Mucosa of descending colon (tissue), 3 donors: ENCODE data around the gene LDHA. TPM values are rescaled to one million over a fixed set of nuclear protein-coding genes. Genes with fewer than 3 reads are reported as not detected.

Source experiments
- ATAC-seq: fragments of 200-7000 bp; cut with Tn5 transposase; one replicate; pipeline ENCODE4 v1.9.1; 2020; ENCODE audit warnings: mild to moderate bottlenecking, moderate library complexity
- DNase-seq, 3 donors: peaks; one replicate each; pipeline ENCODE4 v3.0.0-alpha.2; 2020
- H3K36me3 ChIP-seq: fragments of 200-600 bp; one replicate; pipeline ENCODE4 v1.8.0; 2021; ENCODE audit warnings: low read depth, mild to moderate bottlenecking
- H3K4me1 ChIP-seq: fragments of 200-600 bp; one replicate; pipeline ENCODE4 v1.8.0; 2021; ENCODE audit warnings: low read depth, mild to moderate bottlenecking
- H3K4me3 ChIP-seq: fragments of 200-600 bp; one replicate; pipeline ENCODE4 v1.8.0; 2021; ENCODE audit warnings: mild to moderate bottlenecking
- H3K9me3 ChIP-seq: fragments of 200-600 bp; one replicate; pipeline ENCODE4 v1.8.0; 2021; ENCODE audit warnings: mild to moderate bottlenecking
- CTCF ChIP-seq: fragments of 200-600 bp; IDR thresholded peaks from one replicate; pipeline ENCODE4 v1.8.0; 2022; ENCODE audit warnings: antibody characterized with exemption, mild to moderate bottlenecking
- intact Hi-C, 2 donors: fragments of 100-400 bp; cut with DNase I in 1 of 2; cut with micrococcal nuclease in 1 of 2; formaldehyde crosslinking; loops; one replicate each; pipeline versions ENCODE4 v1.11.0 to v1.11.1; 2022; cut with DNase I, micrococcal nuclease
- total RNA-seq, 3 donors: library from RNA; stranded (reverse); fragmentation: NEBNext Ultra II Directional in 2 of 3; extraction: Animal tissue kit (Norgen Biotek cat#: 25700) in 2 of 3; gene quantifications; one replicate each; pipeline versions ENCODE4 v1.2.1 to v1.2.4, GENCODE V29; 2021 to 2023
- donor health status: DM: no; HTN: no; CAD: no; lungs with moderate emphysema.
- donor health status: DM: no; HTN: no; CAD: no.
- donor health status: DM: no; HTN: yes; CAD: no.

Gene LDHA
- total RNA-seq, 3 donors from 2014 or later: 453 to 504 (median 462) TPM

DNA sequence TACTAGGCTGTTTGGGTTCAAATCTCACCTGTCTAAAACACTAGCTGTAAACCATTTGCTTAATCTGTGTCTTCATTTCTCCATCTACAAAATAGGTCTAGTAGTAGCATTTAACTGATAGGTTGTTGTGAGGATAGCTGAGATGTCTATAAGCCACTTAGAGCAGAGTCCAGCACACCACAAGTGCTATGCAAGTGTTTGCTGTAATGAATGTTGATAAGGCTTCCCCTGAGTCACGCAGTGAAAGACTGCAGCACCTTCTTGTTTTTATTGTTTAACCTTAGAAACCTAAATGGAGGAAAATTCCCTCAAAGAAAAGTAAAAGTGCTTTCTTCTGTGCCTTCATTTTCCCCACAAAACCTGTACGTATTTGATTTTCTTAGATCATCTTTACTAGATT lies 23.1 kb upstream of the LDHA start:
- Histone ChIP-seq H3K4me1 (no peaks in the 10 kb centered on the region), H3K4me3 (no peak overlapping the region), H3K36me3 (no peaks in the 10 kb centered on the region), H3K9me3 (no peaks in the 10 kb centered on the region)
- peak; percentile 63 for ATAC-seq
- DNase-seq: no peak
- intact Hi-C loops: no loop called here
- TF ChIP-seq CTCF: no peak

DNA sequence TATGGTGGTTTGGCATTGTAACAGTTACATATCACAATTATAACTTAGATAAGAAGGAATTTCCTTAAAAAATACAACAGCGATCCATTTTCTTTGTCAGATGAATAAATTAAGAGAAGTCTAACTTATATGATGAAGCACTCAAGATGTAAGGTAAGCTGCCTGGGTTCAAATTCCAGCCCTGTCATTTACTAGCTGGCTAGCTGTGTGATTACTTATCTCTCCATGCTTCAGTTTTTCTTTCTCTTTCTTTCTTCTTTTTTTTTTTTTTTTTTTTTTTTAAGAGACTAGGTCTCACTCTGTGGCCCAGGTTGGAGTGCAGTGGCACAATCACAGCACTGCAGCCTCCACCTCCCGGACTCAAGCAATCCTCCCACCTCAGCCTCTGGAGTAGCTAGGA lies 22.2 kb upstream of the LDHA start:
- Histone ChIP-seq H3K4me3 (no peak overlapping the region), H3K9me3 (no peaks in the 10 kb centered on the region), H3K4me1 (no peaks in the 10 kb centered on the region), H3K36me3 (no peaks in the 10 kb centered on the region)
- intact Hi-C loops: no loop called here
- no peak for DNase-seq
- no peak for TF ChIP-seq CTCF
- ATAC-seq: peak; percentile 44

GRCh38 chr11:18374956-18375355 lies 19.4 kb upstream of the LDHA start:
- Histone ChIP-seq H3K36me3 (no peaks in the 10 kb centered on the region), H3K4me1 (no peaks in the 10 kb centered on the region), H3K4me3 (no peak overlapping the region), H3K9me3 (no peaks in the 10 kb centered on the region)
- TF ChIP-seq CTCF: no peak
- intact Hi-C loops: no loop called here
- DNase-seq (no peak), ATAC-seq (no peak)

DNA sequence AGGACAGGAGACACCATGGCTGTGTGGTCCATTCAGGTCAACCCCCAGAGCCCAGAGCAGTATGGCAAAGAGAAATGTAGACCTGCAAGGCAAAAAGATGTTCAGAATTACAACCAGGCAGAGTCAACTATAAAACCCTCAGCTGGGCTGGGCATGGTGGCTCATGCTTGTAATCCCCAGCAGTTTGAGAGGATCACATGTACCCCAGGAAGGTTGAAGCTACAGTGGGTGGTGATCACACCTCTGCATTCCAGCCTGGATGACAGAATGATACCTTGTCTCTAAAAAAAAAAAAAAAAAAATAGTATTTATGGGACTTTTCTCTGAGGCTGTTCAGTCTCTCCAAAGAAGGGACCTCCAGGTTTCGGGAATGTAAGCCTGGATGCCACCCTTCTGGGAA lies 18.4 kb upstream of the LDHA start:
- intact Hi-C loops: no loop called here
- TF ChIP-seq CTCF: no peak
- DNase-seq: no peak
- H3K4me1 ChIP-seq: no peaks in the 10 kb centered on the region
- H3K36me3 ChIP-seq: no peaks in the 10 kb centered on the region
- ATAC-seq: no peak
- H3K9me3 ChIP-seq: no peaks in the 10 kb centered on the region
- H3K4me3 ChIP-seq: no peak overlapping the region

DNA sequence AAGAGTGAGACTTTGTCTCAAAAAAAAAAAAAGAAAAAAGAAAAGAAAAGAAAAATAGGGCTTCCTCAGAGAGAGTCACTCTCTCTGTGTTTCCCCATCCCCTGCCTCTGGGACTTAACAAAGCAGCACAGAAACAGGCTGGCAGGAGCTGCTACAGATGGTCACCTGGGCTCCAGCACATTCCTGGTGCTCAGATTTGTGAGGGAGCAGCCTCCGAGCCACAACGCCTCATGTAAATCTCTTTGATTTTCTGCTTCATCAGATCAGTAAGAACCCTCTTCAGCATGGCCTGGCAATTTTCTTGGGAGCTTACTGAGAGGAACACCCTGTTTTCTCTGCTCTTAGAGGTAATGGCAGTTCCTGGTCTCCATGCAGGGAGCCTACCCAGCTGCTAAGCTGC lies 15.2 kb upstream of the LDHA start:
- DNase-seq (no peak), ATAC-seq (no peak)
- intact Hi-C loops: no loop called here
- TF ChIP-seq CTCF: no peak
- Histone ChIP-seq H3K4me1 (peaks cover 17% of the 10 kb centered on the region), H3K9me3 (no peaks in the 10 kb centered on the region), H3K4me3 (no peak overlapping the region), H3K36me3 (no peaks in the 10 kb centered on the region)
